Activated T-helper 1 cell treated with anti-CD3 and anti-CD28 coated beads, Interleukin-12 subunit alpha, Interleukin-12 subunit beta, Interleukin-2, Interleukin-4 antibody, amounts not matched to agents 30 ng/mL and 10 ng/mL and 1 ng/mL, durations not matched to agents 14 hours and 24 hours and 36 hours (primary cell): ENCODE measurements around the gene REV3L. TPM values are rescaled to one million over a fixed set of nuclear protein-coding genes. Genes with fewer than 3 reads are reported as not detected.

Experiments
- DNase-seq: peaks from one replicate; pipeline ENCODE4 v3.0.0; 2021; ENCODE audit warnings: low spot score
- H3K27ac Mint-ChIP-seq: one replicate; pipeline ENCODE4 v1.8.0; 2021; ENCODE audit warnings: mild to moderate bottlenecking, mixed read lengths
- H3K27me3 Mint-ChIP-seq: one replicate; pipeline ENCODE4 v1.8.0; 2022; ENCODE audit warnings: mild to moderate bottlenecking, moderate library complexity, mixed read lengths; ENCODE audit not compliant: insufficient read depth
- H3K36me3 Mint-ChIP-seq: one replicate; pipeline ENCODE4 v1.8.0; 2021; ENCODE audit warnings: low read depth, mixed read lengths
- H3K4me1 Mint-ChIP-seq: one replicate; pipeline ENCODE4 v1.8.0; 2021; ENCODE audit warnings: low read depth, mixed read lengths
- H3K4me3 Mint-ChIP-seq: one replicate; pipeline ENCODE4 v1.8.0; 2021; ENCODE audit warnings: mild to moderate bottlenecking, moderate library complexity, mixed read lengths
- H3K9me3 Mint-ChIP-seq: one replicate; pipeline ENCODE4 v1.8.0; 2021; ENCODE audit warnings: mixed read lengths
- intact Hi-C: fragments of 100-400 bp; cut with micrococcal nuclease; formaldehyde crosslinking; loops from one replicate; pipeline ENCODE4 v1.15.1; 2024
- total RNA-seq: library from RNA; stranded (reverse); gene quantifications from 2 replicates; pipeline ENCODE4 v1.2.3, GENCODE V29; 2022

Gene REV3L
- total RNA-seq, 1 donor from 2014 or later = 18.3 TPM

- no peak overlapping the region for H3K4me3 Mint-ChIP-seq
Measured at GRCh38 chr6:111406200-111406721, 76.8 kb downstream of the REV3L start.

GRCh38 chr6:111403388-111403787 lies 79.6 kb downstream of the REV3L start:
- intact Hi-C loops = no loop called here
- Mint-ChIP-seq H3K27ac (no peak overlapping the region), H3K36me3 (peaks cover 29% of the 10 kb centered on the region)

More at GRCh38 chr6:111406200-111406721, 76.8 kb downstream of the REV3L start:
- H3K36me3 Mint-ChIP-seq = peaks cover 29% of the 10 kb centered on the region
- H3K27ac Mint-ChIP-seq = peak overlapping the region; percentile 45
- DNase-seq = no peak
- intact Hi-C loops = loop anchor here (1.0 to 2.0 kb wide), 2 partner anchors 12 to 77 kb away; partner anchors contain the start of gene REV3L
- H3K27me3 Mint-ChIP-seq = no peaks in the 10 kb centered on the region
- no peaks in the 10 kb centered on the region for H3K9me3 Mint-ChIP-seq
- peaks cover 30% of the 10 kb centered on the region for H3K4me1 Mint-ChIP-seq

GRCh38 chr6:111399626-111400025 lies 83.4 kb downstream of the REV3L start:
- DNase-seq = no peak
- intact Hi-C loops = no loop called here
- Mint-ChIP-seq H3K4me1 (no peaks in the 10 kb centered on the region), H3K9me3 (no peaks in the 10 kb centered on the region), H3K4me3 (no peak overlapping the region), H3K27ac (no peak overlapping the region), H3K36me3 (peaks cover 27% of the 10 kb centered on the region), H3K27me3 (no peaks in the 10 kb centered on the region)

More at GRCh38 chr6:111403388-111403787, 79.6 kb downstream of the REV3L start:
- no peaks in the 10 kb centered on the region for H3K9me3 Mint-ChIP-seq
- H3K4me3 Mint-ChIP-seq = no peak overlapping the region
- H3K27me3 Mint-ChIP-seq = no peaks in the 10 kb centered on the region
- DNase-seq = no peak
- H3K4me1 Mint-ChIP-seq = peaks cover 9% of the 10 kb centered on the region

GRCh38 chr6:111388681-111389080 lies 94.3 kb downstream of the REV3L start:
- Mint-ChIP-seq H3K36me3 (peaks cover 20% of the 10 kb centered on the region), H3K9me3 (no peaks in the 10 kb centered on the region), H3K27me3 (no peaks in the 10 kb centered on the region), H3K4me3 (no peak overlapping the region), H3K4me1 (no peaks in the 10 kb centered on the region), H3K27ac (no peak overlapping the region)
- no peak for DNase-seq
- intact Hi-C loops = no loop called here

- Mint-ChIP-seq H3K36me3 (peaks cover 30% of the 10 kb centered on the region), H3K27me3 (no peaks in the 10 kb centered on the region), H3K27ac (no peak overlapping the region)
Measured at GRCh38 chr6:111382476-111383294, 100.3 kb downstream of the REV3L start.

GRCh38 chr6:111381728-111382127 lies 101.3 kb downstream of the REV3L start:
- intact Hi-C loops = no loop called here
- no peak overlapping the region for H3K4me3 Mint-ChIP-seq
- H3K27ac Mint-ChIP-seq = no peak overlapping the region
- peaks cover 28% of the 10 kb centered on the region for H3K36me3 Mint-ChIP-seq
- H3K27me3 Mint-ChIP-seq = no peaks in the 10 kb centered on the region
- peaks cover 5% of the 10 kb centered on the region for H3K4me1 Mint-ChIP-seq
- no peaks in the 10 kb centered on the region for H3K9me3 Mint-ChIP-seq
- DNase-seq = no peak

More at GRCh38 chr6:111382476-111383294, 100.3 kb downstream of the REV3L start:
- Mint-ChIP-seq H3K4me3 (no peak overlapping the region), H3K4me1 (peaks cover 5% of the 10 kb centered on the region), H3K9me3 (no peaks in the 10 kb centered on the region)
- intact Hi-C loops = no loop called here
- DNase-seq = no peak

GRCh38 chr6:111381123-111381522 lies 101.9 kb downstream of the REV3L start:
- peaks cover 9% of the 10 kb centered on the region for H3K4me1 Mint-ChIP-seq
- no peak for DNase-seq
- no peak overlapping the region for H3K4me3 Mint-ChIP-seq
- no peaks in the 10 kb centered on the region for H3K9me3 Mint-ChIP-seq
- peaks cover 33% of the 10 kb centered on the region for H3K36me3 Mint-ChIP-seq
- no peaks in the 10 kb centered on the region for H3K27me3 Mint-ChIP-seq
- no peak overlapping the region for H3K27ac Mint-ChIP-seq
- intact Hi-C loops = no loop called here

- no peaks in the 10 kb centered on the region for H3K27me3 Mint-ChIP-seq
- H3K4me1 Mint-ChIP-seq = peaks cover 12% of the 10 kb centered on the region
- intact Hi-C loops = no loop called here
- H3K36me3 Mint-ChIP-seq = peaks cover 37% of the 10 kb centered on the region
- no peak overlapping the region for H3K27ac Mint-ChIP-seq
- no peaks in the 10 kb centered on the region for H3K9me3 Mint-ChIP-seq
- H3K4me3 Mint-ChIP-seq = no peak overlapping the region
- DNase-seq = no peak
Measured at GRCh38 chr6:111379831-111380230, 103.2 kb downstream of the REV3L start.

GRCh38 chr6:111379302-111379701 lies 103.7 kb downstream of the REV3L start:
- no peak for DNase-seq
- peaks cover 35% of the 10 kb centered on the region for H3K36me3 Mint-ChIP-seq
- intact Hi-C loops = no loop called here
- no peaks in the 10 kb centered on the region for H3K27me3 Mint-ChIP-seq
- H3K4me1 Mint-ChIP-seq = peaks cover 12% of the 10 kb centered on the region
- no peak overlapping the region for H3K27ac Mint-ChIP-seq
- no peak overlapping the region for H3K4me3 Mint-ChIP-seq
- H3K9me3 Mint-ChIP-seq = no peaks in the 10 kb centered on the region

- peaks cover 34% of the 10 kb centered on the region for H3K36me3 Mint-ChIP-seq
- H3K4me1 Mint-ChIP-seq = peaks cover 12% of the 10 kb centered on the region
- no peak overlapping the region for H3K27ac Mint-ChIP-seq
- no peak for DNase-seq
- H3K4me3 Mint-ChIP-seq = no peak overlapping the region
- no peaks in the 10 kb centered on the region for H3K9me3 Mint-ChIP-seq
- H3K27me3 Mint-ChIP-seq = no peaks in the 10 kb centered on the region
- intact Hi-C loops = no loop called here
Measured at GRCh38 chr6:111377558-111378120, 105.4 kb downstream of the REV3L start.

- Mint-ChIP-seq H3K4me3 (no peak overlapping the region), H3K9me3 (no peaks in the 10 kb centered on the region), H3K36me3 (peaks cover 6% of the 10 kb centered on the region), H3K27ac (no peak overlapping the region), H3K27me3 (no peaks in the 10 kb centered on the region), H3K4me1 (no peaks in the 10 kb centered on the region)
- intact Hi-C loops = loop anchor here (1.0 kb wide), 1 partner anchor 111 kb away; no protein-coding TSS in a partner anchor
- peak; percentile 14 for DNase-seq
Measured at GRCh38 chr6:111367393-111368088, 115.5 kb downstream of the REV3L start.

- H3K4me3 Mint-ChIP-seq = no peak overlapping the region
- H3K27me3 Mint-ChIP-seq = no peaks in the 10 kb centered on the region
- no peaks in the 10 kb centered on the region for H3K4me1 Mint-ChIP-seq
- DNase-seq = no peak
- no peak overlapping the region for H3K27ac Mint-ChIP-seq
- no peaks in the 10 kb centered on the region for H3K9me3 Mint-ChIP-seq
- peaks cover 14% of the 10 kb centered on the region for H3K36me3 Mint-ChIP-seq
- intact Hi-C loops = no loop called here
Measured at GRCh38 chr6:111361648-111362047, 121.4 kb downstream of the REV3L start.

GRCh38 chr6:111358454-111358853 lies 124.6 kb downstream of the REV3L start:
- no peaks in the 10 kb centered on the region for H3K27me3 Mint-ChIP-seq
- no peak overlapping the region for H3K27ac Mint-ChIP-seq
- H3K36me3 Mint-ChIP-seq = peaks cover 18% of the 10 kb centered on the region
- intact Hi-C loops = no loop called here
- no peak overlapping the region for H3K4me3 Mint-ChIP-seq
- H3K9me3 Mint-ChIP-seq = no peaks in the 10 kb centered on the region
- no peaks in the 10 kb centered on the region for H3K4me1 Mint-ChIP-seq
- no peak for DNase-seq
